Stimulated activated CD8-positive, alpha-beta memory T cell treated with anti-CD3 and anti-CD28 coated beads, Interleukin-7, amount 100 ng/mL, for 48 hours (primary cell): ENCODE data around the gene ATOH8.

ENCODE experiments used
- DNase-seq, 2 donors: peaks; one replicate each; pipeline ENCODE4 v3.0.0-alpha.2; 2020; ENCODE audit warnings: low read depth in 1 of 2; ENCODE audit errors: extremely low read depth in 1 of 2

ATOH8 gene

DNA sequence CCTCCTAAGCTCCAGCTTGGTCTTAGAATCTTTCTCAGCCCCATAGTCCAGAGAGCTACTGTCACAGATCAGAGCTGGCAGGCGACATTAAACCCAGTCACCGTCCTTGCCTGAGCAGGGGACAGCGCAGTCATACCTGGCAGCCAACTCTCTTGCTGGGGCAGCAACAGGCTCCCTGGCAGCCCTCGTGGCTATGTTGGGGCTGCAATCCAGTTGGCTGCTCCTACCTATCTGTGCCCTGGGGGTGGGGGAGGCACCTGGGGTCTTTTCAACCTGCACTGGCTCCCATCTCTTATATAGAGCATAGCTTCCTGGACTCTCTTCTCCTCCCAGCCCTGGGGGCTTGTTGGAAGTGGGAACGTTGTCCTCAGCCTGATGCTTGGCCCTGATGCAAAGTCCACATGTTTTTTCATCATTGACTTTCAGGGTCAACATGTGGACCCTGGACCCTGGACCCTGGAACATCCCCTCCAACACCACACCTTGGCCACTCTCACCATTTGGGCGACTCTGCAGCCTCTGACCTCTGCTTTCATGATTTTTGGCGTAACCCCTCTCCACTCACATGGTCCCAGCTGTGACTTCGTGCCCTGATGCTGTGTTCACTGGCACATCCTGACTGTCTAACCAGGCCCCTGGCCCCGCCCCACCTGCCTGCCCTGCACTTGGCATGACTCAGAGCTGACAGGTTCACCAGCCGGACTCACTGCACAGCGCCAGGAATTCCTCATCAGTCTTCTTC, 45.6 kb downstream of the ATOH8 start:
- peak in 1 of 2 donors; percentile 7 for DNase-seq

DNA sequence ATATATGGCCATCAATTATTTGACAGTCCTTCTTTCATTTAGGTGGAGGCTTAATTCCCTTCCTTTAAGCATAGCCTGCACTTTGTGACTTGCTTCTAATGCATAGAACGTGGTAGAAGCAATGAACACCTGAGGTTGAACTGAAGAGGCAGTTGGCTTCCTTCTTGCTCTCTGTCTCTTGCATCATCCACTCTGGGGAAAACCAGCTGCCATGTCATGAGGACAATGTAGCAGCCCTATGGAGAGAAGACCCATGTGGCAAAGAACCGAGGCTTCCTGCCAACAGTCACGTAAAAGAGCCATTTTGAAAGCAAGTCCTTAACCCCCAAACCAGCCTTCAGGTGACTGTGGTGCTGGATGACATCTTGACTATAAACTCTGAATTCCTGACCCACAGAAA, 46.8 kb downstream of the ATOH8 start:
- no peak for DNase-seq

DNA sequence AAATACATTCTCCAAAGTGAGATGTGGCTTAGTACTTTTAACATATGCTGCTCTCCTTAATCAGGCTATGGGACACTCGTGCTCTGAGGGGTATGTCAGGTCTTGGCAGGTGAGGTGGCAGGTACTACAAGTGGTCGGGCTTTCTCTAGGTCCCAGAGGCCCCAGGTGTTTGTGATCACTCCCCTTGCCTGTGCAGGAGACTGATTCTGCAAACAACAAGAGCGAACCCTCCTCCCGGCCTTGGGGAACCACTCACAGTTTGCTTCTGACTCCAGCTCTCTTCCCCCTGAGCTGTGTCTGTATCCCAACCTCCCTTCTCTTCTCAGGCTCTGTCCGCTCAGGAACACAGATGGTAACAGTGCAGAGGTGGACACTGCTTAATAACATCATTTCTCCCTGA, 48.1 kb downstream of the ATOH8 start:
- no peak for DNase-seq

DNA sequence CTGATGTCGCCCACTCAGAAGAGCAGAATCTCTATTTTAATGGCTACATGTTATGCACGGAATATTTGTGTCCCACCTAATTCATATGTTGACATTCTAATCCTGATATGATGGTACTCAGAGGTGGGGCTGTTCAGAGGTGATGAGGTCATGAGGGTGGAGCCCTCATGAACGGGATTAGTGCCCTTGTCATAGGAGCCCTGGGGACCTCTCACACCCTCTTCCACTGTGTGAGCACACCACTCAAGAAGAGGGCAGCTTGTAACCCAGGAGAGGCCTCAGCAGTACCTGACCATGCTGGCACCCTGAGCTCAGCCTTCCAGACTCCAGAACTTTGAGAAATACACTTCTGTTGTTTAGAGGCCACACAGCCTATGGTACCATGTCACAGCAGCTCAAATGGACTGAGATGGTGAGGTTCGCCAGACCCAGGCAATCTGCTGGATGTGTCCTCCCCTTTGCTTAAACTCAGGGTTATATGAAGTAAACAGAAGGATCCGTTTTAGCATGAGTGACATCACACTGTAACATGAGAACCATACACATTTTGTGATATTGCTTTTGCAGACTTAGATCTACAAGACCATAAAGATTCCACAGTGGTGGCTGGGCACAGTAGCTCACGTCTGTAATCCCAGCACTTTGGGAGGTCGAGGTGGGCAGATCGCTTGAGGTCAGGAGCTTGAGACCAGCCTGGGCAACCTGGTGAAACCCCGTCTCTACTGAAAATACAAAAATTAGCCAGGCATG, 48.7 kb downstream of the ATOH8 start:
- DNase-seq, result no peak

DNA sequence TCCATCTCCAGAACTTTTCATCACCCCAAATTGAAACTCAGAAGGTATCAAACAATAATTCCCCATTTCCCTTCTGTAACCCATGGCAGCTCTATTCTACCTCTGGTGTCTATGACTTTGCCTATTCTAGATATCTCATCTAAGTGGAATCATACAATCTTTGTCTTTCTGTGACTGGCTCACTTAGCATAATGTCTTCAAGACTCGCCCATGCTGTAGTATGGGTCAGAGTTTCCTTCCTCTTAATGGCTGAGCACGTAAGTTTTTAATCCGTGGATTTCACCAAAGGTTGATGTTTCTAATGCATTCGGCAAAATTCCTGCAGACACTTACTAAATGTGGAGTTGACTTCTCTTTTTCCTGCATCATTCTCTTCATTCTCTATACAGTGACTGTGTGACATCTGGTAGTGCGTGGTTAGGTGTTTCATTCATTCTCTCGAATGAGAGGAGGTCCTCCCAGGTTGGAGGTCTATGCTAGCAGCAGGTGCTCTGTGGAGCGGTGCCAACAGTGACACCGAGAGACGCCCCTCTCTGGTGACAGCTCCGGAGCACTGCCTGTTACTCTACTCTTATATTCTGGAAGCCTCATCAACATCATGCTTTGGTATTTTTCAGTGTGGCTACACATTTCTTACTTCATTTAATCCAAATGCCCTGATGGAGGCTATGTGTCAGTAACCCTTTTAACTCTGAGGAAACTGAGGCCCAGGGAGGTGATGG, 50.1 kb downstream of the ATOH8 start:
- DNase-seq, result no peak

DNA sequence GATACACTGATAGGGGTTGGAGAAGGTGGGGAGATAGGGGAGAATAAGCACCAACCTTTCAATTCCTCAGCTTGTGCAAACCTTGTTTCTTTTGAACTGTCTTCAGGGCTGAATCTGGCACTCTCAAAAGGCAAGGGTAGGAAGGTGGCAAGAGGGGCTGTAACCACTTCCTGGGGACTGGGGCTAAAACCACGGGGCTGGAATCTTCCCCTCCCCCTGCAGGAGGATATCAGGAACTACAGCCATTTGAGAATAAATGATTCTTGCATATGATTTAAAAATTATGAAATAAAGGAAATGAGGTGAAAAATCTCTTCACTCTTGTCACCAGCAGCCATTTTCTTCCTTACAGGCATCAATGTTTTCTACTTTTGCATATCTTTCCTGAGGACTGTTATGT, 50.8 kb downstream of the ATOH8 start:
- peak in 1 of 2 donors; percentile 10 for DNase-seq

DNA sequence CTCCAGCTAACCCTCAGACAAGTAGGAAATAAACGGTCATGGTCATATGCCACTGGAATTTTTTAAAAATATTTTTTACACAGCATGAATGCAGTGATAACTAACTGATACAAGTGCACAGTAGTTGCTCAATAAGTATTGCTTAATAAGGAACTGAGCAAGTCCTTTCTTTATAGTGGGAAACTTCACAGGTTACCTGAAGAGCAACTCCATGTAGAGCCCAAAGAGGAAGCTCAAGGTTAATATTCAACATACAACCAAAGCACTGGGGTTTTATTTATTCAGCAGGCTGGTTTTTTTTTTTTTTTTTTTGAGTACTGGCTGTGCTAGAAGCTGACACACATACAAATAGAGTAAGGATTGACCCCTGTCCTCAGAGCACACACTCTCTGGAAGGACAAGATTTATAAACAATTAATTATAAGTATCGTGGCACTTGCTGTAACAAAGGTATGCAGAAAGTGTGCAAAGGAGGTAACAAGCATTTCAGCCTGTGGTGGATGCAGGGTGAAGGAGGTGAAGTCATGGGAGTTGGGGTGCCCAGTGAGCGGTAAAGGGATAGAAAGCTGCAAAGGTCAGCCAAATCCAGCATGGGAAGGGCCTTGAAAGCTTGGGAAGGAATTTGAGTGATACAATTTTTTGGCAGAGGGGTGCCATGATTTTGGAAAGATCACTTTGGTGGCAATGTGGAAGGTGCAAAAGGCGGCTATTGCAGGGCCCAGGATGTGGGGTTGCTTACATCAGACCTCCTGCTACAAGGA, 52.7 kb downstream of the ATOH8 start:
- DNase-seq, result no peak

DNA sequence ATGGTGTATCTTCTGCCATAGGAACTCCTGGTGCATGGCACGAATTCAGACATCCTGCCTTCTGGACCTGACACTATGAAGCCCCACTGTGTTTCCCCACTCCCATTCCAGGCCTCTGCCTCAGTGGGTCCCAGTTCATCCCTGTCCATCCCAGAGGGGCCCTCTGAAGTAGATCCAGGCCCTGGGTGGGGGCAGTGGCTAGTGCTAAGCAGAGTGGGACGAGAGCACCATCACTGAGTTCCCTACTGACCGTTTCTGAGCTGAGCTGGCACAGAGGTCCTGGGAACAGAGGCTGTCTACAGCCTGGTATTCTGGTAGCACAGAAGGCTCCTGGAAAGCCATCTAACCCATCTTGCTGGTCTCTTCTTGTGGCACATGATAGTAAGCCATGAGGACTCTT, 54.0 kb downstream of the ATOH8 start:
- no peak for DNase-seq

DNA sequence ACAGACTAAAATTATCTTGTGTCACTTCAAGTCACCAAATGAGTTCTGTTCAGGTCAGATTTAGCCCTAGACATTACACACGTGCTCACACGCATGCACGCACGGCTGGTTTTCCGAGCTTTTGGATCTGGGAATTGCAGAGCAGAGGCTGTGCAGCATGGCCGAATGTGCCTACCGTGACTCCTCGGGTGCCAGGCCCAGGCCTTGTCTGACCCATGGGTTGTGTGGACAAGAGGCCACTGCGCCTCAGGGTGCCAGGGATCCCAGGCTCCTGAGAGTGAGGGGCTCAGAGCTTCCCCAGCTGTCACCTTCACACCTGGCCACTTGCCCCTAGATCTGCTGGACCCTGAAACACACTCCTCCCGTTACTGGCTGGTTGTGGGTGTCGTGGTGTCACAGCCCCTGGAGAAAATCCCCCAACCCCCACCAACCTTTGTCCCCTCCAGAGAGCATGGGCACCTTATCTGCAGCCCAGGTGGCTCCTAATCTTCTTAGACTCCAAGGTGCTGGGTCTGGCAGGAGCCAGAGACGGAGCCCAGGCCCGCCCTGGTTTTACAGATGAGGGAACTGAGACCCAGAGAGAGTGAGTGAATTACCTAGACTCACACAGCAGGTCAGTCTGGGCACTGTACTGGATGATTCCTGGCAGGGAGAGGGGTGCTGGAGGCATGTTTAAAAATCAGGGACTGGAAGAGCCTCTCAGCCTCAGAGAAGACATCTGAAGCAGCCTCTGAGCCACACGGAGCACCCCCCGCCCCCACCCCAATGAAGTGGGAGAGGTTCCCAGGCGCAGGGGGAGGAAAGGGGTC, 56.8 kb downstream of the ATOH8 start:
- no peak for DNase-seq

DNA sequence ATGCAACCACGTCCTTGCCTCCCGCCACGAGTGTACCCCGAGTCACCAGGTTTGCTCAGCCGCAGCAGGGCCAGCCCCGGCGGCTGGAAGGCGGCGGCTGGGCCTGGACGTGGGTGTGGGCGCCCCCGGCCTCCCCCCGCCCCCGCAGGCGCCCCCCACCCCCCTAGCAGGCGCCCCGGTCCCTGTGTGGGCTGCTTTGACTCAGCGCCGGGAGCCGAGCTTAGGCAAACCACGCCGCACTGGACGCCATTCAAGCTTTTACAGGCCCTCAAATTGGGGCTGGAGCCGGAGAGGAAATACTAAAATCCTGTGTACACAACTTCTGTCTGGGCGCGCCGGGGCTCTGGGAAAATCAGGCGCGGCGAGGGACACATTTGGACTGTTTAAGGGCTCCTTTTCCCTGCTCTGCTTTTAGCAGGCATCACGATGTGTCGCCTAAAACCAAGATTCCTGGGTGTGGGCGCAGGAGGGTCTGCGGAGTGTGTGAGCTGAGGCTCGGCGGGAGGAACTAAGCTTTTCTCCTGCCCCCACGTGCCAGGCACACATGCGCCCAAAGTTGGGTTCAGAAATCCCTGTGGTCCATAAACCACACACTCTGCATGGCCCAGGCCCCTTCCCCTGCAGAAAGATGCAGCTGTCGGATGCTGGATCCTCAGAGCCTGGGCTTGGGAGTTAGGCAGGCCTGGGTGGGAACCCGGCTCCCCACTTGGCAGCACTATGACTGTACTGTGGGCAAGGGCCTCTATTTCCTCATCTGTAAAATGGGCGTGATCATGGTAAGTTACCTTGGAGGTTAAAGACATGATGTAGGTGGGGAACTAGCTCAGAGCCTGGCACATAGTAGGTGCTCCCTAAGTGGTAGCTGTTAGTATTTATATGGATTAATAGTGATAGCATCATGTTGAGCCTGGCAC, 57.6 kb downstream of the ATOH8 start:
- no peak for DNase-seq

DNA sequence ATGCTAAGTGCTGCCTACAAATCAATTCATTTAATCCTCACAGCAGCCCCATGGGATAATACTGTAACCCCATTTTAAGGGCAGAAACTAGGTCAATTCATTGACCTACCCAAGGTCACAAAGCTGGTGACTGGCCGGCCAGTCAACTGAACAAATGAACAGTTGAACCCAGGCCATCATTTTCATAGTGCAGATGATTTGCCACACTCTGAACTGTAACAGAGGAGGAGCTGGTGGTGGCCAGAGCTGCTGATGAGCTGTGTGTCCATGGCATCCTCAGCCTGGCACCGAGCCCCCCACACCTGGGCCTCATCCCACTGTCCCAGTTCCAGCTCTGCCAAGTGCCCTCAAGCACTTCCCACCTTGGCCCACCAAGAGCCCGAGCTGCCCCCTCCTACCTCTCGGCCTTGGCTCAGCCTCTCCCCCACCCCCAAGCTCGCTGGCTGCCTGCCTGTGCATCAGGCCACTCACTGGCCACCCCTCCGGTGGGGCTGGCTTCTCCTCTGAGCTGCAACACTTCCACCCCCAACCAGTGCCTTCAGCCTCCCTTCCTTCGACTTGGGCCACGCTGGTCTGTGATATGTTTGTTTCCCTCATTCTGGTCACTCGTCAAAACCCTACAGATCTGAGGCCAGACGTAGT, 58.4 kb downstream of the ATOH8 start:
- DNase-seq, result no peak

DNA sequence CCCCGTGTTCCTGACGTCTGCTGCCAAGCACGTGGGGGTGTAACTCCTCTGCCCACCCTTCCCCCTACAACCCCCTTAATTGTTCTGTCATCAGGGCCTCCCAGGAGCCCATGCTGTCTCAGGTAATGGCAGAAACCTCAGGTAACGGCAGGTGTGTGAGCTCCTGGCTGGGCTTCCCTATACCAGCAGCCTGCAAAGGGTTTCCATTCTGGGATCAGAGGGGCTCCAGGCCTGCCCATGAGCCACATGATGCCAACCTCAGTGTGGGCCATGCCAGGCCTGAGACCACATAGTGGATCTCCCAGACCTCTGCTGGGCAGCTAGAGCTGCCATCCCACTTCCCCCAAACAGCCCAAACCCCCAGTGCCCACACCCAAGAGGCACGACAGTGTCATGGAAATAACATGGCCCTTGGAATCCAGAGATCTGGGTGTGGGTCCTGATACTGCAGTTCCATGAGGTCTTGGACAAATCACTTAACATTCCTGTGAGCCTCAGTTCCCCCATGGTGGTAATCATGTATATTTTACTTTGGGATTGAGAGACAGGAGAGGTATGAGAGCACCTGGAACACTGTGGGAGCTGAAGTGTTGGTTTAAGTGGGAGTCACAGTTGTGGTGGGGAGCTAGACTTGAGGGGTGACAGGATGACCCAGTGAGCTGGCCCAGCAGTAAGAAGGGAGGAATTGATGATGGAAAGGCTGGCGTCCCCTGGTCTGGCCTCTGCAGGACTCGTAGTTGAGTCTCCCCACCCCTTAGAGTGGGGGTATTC, 59.6 kb downstream of the ATOH8 start:
- DNase-seq, result no peak

DNA sequence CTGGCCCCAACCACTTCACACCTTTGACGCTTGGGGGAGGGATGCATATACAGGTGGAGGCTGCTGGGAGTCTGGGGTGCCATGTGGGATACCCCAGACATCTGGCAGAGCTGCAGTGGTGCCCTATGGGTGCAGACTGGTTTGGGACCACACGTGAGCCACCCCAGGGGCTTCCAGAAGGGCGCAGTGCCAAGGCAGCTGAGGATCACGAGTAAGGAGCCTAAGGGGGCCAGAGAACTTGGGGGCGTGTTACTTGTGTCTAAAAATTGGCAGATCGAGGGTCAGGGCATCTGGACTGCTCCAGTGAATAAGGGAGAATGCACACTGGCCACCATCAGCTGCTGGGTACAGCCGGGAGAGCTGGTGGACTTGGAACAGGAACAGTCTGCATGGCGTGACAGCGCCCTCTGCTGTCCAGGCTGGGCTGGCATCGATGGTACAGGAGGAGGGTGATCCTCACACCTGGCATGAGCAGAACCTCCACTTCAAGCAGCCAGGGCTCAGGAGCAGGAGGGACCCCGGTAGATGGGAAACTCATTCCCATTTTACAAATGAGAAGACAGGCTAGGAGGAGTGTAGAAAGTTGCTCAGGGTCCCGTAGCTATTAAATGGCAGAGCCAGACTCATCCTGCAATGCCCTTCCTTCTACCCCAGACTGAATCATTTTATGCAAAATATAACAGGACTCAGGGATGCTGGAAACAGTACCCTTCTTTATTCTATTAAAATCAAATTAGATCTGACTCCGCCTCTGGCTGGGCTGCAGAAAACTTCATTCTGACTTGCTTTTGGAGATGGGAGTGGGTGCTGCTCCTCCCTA, 60.4 kb downstream of the ATOH8 start:
- DNase-seq, result peak; percentile 52 to 74

DNA sequence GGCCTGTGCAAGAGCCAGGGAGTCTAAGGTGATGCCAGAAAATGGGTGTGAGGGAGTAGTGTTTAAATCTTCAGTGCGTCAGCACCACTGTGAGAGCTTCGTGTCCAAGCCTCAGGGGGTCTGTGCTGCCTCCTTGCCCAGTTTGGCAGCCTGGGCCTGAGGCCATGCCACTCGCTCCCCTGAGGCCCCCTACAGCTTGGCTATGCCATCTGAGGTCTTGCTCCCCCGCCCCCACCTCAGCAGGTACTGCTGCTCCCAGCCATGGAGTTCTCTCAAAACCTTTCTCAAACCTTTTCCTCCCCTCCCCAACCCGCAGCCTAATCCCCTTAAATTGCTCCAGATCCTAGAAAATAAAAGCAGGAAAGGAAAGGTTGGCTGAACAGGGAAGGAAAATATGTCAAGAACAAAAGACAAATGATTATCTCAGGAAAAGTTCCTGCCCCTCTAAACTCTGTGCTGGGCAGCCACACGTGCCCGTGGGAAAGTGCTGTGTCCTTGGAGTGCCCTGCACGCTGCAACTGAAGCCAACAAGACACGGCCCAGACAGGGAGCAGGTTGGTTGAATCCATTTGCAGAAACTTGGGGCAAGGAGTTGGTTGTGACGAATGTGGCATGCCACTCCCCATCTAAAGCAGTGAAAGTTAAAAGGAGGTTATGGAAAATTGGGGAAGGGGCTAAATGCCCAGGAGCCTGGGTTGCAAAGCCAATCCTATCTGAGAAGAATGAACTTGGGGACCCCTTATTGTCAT, 61.2 kb downstream of the ATOH8 start:
- DNase-seq, result no peak

DNA sequence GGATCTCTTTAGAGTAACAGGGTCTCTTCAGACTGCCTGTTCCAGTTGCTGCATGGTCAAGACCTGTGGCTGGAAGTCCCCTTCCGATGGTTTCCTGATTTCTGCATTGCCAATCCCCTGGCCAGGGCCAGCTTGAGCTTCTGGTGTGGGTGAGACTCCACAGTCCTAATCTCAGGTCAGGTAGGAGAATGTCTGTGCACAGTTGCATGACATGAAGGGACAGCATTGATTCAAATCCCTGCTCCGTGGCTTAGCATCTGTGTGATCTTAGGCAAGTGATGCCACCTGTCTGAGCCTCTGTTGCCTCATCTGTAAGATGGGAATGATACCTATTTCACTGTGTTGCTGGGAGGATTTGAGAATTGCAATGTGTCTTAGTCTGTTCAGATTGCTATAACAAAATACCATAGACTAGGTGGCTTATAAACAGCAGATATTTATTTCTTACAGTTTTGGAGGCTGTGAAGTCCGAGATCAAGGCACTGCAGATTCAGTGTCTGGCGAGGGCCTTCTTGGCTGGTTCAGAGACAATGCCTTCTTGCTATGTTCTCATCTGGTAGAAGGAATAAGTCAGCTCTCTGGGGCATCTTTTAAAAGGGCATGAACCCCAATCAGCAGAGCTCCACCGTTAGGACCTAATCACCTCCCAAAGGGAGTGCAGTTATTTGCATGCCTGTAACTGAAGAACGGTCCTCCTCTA, 66.2 kb downstream of the ATOH8 start:
- DNase-seq, result no peak

DNA sequence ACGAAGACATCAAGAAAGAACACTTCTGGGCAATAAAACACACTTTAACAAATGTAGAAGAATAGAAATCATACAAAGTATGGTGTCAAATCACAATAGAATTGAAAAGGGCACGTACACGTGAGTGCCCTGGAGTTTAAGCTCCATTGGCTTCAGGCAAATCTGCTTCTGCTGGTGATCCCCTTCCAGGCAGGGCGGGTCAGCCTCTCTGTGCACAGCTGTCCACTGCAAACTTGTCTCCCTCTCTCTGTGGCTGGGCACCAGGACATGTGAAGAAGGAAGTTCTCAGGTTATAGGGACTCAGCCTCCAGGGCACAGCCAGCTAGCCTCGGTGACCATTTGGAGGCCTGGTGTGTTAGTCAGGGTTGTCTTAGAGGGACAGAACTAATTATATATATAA, 69.0 kb downstream of the ATOH8 start:
- no peak for DNase-seq
